Stimulated activated CD8-positive, alpha-beta memory T cell treated with anti-CD3 and anti-CD28 coated beads, Interleukin-12 subunit alpha, Interleukin-12 subunit beta, amount 100 ng/mL, for 24 hours (primary cell): ENCODE results near the gene DGKA.
"Not testable (repeated sequence)": the region's sequence is repeated elsewhere in the genome, so short reads cannot be mapped to it uniquely, and the experiment has no call there.

Experiments used
- DNase-seq: peaks from one replicate; pipeline ENCODE4 v3.0.0-alpha.2; 2020; ENCODE audit errors: extremely low read depth

DGKA gene

GRCh38 chr12:55930771-55931316 is at the start of gene DGKA:
Gene DGKA (plus strand): TSS chr12:55931162. CDS start chr12:55936504, 5,342 bp downstream.
- peak; percentile 49 for DNase-seq

DNA sequence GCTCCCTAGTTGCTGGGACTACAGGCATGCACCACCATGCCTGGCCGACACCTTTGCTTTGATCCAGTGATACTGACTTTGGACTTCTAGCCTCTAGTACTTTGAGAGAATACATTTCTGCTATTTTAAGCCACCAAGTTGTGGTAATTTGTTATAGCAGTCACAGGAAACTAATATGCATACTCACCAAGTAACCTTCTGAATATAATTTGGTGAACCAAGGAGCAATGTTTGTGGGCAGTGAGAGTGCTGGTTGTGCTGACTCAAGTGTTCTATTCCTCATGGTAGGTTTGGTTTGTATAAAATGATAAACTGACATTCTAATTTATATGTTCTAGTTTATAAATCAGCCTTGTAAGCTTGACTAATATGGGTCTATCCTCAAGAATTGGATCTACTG is 45.8 kb upstream of the DGKA start:
- no peak for DNase-seq

GRCh38 chr12:55891310-55891709 is 39.7 kb upstream of the DGKA start:
- DNase-seq = no peak

GRCh38 chr12:55893723-55894122 is 37.2 kb upstream of the DGKA start:
- DNase-seq = no peak

DNA sequence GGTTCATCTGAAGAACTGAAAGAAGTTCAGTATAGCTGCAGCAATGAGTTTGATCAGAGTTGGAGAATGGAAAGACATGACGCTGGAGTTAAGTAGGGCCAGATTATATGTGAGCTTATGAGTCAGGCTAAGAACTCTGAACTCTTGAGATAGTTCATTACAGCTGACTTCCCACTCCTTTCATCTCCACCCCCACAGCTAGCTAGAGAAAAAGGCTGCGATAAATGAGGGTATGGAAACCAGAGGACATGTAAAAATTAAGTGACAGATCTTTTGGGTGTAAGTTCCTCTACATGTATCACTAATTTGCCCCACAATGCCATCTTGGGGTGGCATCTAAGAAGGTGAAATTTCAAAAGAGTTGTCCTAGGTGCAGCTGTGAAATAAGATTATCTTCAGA is 31.9 kb upstream of the DGKA start:
- DNase-seq = no peak

GRCh38 chr12:55901881-55902490 is 29.0 kb upstream of the DGKA start:
- no peak for DNase-seq

- DNase-seq = no peak
Measured at GRCh38 chr12:55906056-55906455, 24.9 kb upstream of the DGKA start.

DNA sequence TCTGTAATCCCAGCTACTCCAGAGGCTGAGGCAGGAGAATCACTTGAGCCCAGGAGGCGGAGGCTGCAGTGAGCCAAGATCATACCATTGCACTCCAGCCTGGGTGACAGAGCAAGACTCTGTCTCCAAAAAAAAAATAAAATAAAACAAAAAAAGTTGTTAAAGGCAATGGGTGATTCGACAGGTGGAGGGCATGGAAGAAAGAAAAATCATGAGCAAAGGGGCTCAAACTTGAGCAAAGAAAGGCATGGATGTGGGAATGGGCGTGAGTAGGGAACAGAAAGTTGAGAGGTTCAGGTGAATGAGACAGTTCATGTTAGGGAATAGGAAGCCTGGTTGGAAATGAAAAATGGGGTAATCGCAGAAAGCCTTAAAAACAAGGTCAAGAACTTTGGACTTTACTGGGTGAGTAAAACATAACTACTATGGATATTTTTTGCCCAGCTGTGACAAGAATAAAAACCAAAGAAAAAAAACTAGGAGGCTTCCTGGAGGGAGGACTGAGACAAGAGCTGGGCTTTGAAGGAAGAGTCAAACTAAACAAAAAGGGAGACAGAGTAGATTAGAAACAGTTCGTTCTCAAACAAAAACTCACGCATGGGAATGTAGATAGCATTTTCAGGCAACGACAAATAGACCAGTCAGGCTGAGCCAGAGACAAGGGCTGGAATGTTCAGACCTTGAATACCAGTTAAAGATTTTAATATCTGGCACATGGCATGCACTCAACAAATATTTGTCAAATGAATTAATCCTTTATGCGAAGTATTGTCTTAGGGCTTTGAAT is 22.0 kb upstream of the DGKA start:
- DNase-seq = no peak

- no peak for DNase-seq
Measured at GRCh38 chr12:55909513-55909884, 21.5 kb upstream of the DGKA start.

DNA sequence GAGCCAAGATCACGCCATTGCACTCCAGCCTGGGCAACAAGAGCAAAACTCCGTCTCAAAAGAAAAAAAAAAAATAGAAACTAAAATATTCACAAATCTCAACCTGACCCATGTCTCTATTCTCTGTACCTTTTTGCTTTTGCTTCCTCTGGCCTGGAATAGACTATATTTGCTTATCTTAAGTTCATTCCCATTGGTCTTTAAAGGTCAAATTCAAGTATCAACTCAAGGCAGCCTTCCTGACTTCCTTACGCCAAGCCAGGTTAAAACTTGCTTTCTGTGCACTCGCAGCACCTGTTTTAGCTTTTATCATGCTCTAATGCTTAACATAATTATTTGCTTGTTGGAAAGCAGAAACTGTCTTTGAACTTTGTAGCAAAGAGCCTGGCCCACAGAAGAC is 18.1 kb upstream of the DGKA start:
- DNase-seq = no peak

DNA sequence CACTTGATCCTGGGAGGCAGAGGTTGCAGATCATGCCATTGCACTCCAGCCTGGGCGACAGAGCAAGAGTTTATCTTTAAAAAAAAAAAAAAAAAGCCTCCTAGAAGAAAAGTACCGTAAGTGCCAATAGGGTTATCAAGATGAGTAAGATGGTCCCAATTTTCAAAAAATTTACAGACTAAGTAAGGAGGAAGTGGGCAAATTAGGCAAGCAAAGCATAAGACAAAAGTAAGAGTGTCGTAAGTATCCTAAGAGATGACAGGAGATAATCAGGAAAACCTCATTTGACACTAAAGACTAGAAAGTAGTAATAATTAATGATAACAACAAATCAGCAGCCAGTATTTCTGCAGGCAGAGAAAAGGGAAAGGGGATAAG is 15.5 kb upstream of the DGKA start:
- no peak for DNase-seq

- not testable (repeated sequence) for DNase-seq
Measured at GRCh38 chr12:55919032-55919431, 11.9 kb upstream of the DGKA start.

DNA sequence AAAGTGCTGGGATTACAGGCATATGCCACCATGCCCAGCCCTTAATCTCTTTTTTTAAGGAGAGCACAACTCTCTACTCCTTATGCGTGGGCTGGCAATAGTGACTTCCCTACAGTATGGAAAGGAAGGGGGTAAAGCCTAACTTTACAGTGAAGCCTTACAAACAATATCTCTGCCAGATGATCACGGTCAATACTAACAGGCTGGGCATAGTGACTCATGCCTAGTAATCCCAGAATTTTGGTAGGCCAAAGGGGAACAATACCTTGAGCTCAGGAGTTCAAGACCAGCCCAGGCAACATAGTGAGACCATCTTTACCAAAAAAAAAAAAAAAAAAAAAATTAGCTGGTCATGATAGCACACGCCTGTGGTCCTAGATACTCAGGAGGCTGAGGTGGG is 8.8 kb upstream of the DGKA start:
- DNase-seq = no peak

DNA sequence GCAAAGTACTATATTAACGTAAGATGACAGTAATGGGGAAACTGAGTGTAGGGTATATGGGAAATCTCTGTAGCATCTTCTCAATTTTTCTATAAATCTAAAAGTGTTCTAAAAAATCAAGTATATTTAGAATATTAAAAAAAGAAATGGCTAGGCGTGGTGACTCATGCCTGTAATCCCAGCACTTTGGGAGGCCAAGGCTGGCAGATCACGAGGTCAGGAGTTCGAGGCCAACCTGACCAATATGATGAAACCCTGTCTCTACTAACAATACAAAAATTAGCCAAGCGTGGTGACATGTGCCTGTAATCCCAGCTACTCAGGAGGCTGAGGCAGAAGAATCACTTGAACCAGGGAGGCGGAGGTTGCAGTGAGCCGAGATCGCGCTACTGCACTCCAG is 7.3 kb upstream of the DGKA start:
- DNase-seq = not testable (repeated sequence)

DNA sequence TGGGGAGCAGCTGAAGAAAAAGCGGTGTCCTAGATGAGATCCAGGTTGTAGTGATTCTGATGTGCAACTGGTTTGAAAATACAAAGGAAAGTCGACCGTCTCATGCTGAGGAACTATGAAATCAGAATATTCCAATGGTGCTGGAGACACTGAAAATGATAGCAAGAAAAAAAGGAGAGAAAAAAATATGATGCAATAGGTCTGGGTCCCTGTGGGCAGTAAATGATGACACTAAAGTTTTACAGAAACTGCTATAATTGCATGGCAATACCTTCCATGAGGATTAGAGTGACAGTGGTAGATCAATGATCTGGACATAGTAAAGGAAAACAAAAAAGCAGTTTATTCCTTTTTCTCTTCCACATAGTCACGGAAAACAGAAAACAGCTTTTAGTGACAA is 5.6 kb upstream of the DGKA start:
- no peak for DNase-seq

- no peak for DNase-seq
Measured at GRCh38 chr12:55925870-55926737, 4.9 kb upstream of the DGKA start.

DNA sequence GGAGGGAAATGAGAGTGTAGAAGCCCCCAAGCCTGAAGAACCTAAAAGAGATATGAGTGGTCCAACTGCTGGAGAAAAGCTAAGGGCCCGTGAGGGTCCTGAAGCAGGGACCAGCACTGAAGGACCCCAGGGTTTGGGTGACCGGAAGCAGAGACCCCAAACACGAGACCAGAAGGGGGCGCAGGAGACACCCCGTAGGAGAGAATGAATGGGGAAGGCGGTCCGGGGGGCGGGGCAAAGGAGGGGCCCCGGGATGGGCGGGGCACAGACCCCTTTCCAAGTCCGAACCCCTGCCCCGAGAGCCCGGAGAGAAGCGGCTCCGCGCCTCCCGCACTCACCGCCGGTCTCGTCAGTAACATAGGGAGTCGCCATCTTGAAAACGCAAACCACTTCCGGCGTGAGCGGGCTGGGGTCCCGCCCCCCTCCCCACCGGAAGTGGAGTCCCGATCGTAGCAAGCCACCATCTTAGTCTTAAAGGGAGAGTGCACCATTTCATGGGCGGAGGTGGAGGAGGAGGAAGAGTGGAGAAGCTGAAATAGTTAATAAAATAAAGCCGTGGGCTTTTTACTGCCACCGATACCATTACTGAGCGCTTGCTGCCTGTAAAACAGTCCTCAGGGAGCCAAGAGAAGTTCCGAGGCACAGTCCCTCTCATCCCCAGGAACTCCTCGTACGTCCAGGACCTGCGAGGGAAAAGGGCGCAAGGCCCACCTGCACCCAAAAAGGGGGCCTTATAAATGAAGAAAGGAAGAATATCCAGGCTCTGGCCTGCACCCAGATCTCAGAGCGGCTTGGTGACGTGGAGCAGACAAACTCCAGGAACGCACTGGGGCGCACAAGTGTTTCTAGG is 4.0 kb upstream of the DGKA start:
- DNase-seq = peak; percentile 79

- DNase-seq = no peak
Measured at GRCh38 chr12:55927588-55928502, 3.1 kb upstream of the DGKA start, which contains the start of gene PYM1. Gene PYM1 (minus strand): TSS chr12:55927894. CDS start chr12:55927761, 133 bp downstream.

DNA sequence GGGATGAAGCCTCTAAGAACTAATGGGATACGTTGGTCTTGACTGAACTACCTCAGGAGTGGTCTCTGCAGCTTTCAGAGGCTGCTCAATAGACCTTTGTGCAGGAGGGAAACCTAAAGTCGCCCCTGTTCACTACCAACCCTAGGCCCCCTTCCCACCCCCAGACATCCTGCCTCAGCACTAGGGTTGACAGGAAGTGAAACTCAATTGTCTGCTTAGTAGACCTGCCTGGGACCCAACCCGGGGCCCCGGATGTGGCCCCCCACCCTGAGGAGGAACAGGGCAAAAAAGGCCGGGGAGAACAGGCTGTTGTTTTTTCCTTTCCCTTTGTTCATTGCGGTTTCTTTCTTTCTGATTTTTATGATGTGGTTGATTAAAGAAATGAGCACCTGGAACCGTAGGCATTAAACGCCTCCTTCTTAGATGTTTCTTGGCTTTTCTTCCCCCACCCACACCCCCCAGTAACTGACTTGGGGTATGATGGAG is 1.6 kb upstream of the DGKA start:
- DNase-seq = peak; percentile 61

GRCh38 chr12:55931317-55931779 is 386 bp downstream of the DGKA start:
- DNase-seq = no peak
